ENCODE measurements around the gene TPCN1.

The TPCN1 gene

DNA sequence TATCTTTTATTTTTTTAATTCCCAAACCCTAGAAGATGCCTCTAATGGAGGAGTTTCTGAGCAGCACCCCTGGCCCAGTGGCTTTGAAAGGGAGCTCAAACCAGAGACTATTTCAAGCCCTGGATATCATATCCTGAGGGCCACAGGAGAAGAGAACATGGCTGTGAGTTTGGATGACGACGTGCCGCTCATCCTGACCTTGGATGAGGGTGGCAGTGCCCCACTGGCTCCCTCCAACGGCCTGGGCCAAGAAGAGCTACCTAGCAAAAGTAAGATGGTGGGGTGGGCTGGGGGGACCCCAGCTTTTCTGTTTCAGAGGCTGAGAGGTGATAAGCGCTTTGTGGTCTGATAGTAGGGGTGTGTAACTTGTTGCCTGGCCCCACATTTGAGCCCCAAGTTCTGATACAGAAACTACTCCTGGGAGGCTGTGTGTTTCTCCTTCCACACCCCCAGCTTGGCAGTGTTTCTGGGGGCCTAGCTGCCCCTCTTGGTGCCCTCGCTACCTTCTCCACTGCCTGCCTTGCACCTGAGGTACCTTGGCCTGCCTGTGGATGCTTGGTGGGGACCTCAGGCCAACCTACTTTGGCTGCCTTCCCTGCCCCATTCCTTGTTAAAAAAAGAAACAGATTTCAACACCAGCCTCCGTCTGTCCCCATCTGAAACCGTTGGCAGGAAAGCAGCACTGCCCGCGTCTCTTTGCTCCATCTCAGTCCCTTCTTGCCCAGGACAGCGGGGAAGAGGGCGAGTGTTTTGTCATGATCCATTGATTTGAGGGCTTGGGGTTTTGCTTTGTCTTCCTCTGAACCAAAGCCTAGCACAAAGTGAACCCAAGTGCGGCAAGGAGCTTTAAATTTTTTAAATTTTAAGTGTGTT lies 5.7 kb downstream of the TPCN1 start:
- no peak for DNase-seq

GRCh38 chr12:113227686-113228391 lies 6.6 kb downstream of the TPCN1 start:
- DNase-seq: no peak

GRCh38 chr12:113228394-113229028 lies 7.2 kb downstream of the TPCN1 start:
- DNase-seq: no peak

GRCh38 chr12:113230315-113231234 lies 9.3 kb downstream of the TPCN1 start:
- DNase-seq: no peak

- no peak for DNase-seq
Measured at GRCh38 chr12:113231235-113232088, 10.2 kb downstream of the TPCN1 start.

GRCh38 chr12:113232089-113232839 lies 11.0 kb downstream of the TPCN1 start:
- DNase-seq: no peak

- DNase-seq: peak; percentile 98
Measured at GRCh38 chr12:113232840-113233585, 11.7 kb downstream of the TPCN1 start.

DNA sequence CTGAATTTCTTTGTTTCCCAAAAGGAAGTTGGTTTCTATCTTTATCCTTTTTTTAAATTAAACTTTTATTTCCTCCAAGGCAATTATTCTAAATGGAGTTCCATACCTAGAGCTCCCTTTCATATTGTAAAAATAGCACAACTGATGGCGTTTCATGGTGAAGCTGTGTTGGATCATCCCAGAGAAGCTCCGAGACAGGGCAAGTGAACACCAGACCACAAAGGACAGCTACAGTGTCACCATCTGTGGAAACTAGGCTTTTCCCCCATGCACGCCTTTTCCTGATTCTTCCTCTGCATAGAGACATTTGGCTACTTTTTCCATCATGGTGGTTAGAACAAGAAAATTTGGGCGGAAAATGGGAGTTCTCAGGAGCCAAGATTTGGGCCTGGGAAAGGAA lies 12.7 kb downstream of the TPCN1 start:
- no peak for DNase-seq

DNA sequence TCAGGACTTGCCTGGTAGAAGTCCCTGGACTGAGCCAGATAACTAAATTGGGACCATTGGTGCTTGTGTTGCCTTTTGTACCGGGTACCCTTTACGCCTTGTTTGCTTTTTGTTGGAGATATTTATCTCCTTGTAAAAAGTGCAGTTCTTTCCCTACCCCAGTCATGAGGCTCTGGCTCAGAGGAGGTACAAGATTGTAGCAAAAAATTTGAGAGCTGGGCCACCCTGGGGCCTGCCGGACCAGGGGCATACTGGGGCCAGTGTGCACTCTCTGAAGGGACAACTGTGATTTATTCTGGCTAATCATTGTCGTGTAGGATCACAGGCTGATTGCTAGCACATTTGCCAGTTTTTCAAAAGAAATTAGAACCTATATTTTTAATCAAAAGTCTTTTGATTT lies 13.2 kb downstream of the TPCN1 start:
- no peak for DNase-seq

DNA sequence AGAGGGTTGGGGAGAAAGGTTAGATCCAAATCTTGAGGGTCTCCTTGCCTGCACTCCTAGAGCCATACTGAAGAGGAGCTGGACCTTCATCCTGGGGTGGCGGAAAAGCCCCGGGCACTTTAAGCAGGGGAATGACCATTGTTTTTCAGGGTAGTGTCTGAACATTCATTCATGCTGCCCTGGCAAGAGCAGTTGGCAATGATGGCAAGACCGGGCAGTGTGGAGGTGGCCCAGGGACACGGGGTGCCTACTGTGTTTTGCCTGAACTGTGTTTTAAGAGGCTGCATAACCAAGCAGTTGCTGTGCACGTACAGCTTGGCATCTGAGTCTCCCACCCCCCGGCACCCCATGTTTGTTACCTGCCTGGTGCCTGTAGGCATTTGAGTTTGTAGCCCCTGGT lies 14.7 kb downstream of the TPCN1 start:
- no peak for DNase-seq

DNA sequence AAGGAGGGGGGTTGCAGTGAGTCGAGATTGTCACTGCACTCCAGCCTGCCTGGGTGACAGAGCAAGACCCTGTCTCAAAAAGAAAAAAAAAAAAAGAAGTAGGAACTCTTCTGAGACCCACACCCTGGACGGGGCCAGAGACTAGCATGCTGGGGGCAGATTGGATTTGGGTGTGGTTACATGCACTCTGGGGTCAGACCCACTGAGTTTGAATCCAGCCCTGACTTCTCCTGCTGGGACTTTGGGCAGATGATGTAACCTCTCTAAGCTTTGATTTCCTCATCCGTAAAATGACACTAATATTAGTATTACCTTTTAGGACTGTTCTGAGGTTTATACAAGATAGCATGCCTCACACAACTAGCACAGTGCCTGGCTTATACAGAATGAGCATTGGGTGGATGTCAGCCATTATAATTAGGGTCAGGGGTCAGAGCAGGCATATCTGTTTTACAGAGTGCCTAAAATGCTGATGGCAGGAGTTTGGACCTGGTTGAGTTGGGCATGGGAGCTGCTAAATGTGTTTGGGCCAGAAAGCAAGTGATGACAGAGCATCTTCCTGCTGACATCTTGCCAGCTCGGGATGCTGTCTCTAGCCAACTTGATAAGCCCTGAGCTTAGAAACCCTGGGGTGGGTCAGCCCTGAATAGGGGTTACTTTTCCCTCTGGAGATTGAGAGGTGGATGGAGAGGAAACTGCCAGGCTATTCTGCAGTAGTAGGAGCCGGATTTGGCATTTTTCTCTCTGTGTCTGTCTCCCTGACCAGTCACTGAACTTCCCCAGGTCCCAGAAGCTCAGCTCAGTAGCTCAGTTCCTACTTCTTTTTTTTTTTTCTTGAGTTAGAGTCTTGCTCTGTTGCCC lies 15.5 kb downstream of the TPCN1 start:
- DNase-seq: no peak

DNA sequence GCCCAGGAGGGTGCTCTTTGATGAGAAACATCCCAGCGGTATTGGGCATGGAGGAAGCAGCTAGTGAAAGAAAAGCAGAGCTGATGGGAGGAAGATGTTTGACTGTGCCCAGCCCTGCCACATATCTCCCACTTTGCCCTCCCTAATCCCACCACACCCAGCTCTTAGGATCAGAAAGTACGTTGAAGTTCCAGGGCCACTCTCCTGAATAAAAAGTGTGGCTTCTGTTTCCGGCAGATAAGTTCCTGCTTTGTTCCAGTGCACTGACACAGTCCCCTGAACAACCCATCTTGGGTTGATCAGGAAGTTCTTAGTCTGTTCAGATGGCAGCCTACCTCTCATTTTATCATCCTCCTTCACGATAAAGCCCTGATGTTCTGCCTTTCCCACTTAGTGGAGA lies 16.5 kb downstream of the TPCN1 start:
- DNase-seq: no peak

DNA sequence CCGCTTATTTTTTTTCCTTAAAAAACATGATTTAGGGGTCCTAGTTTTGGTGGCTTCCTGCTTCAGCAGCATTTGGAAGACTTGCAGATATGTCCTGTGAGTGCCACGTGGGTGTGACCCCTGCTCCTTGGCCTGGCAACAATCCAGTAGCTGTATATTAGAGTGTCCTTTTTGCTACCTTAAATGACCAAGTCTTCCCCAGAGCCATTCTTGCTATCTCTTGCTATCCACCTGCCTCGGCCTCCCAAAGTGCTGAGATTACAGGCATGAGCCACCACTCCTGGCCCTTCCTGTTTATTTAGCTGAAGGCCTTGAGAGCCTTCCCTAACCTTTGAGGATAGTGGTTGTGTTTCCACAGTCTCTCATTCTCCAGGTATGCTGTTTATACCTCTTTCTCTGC lies 17.0 kb downstream of the TPCN1 start:
- DNase-seq: no peak

GRCh38 chr12:113239288-113239771 lies 18.1 kb downstream of the TPCN1 start:
- no peak for DNase-seq

DNA sequence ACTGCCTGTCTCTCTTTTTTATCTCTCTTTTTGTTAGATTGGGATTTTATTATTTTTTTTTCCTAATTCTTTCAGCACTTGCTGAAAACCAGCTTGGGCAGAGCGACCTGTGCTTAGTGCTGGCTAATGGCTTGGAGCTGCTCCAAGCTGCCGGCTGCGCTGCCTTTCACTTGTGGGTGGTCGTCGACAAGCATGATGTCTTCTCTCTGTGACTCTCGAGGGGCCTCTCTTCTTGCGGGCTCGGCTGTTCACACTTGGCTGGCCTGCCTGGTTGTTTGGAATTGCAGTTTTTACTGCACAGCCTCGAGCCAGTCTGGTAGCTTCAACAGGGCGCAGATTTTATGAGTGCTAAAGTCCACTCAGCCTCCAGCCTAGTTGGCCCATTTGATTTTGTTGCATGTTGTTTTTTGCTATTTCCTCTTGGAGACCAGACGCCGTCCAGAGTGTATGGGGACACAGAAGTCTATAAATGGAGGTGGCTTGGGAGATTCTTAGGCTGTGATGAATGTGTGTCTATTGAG lies 18.6 kb downstream of the TPCN1 start:
- no peak for DNase-seq

- no peak for DNase-seq
Measured at GRCh38 chr12:113240395-113240794, 19.1 kb downstream of the TPCN1 start.

GRCh38 chr12:113241191-113242025 lies 20.1 kb downstream of the TPCN1 start:
- DNase-seq: peak; percentile 53

GRCh38 chr12:113242026-113242418 lies 20.8 kb downstream of the TPCN1 start:
- DNase-seq: no peak

Measured in NCI-H2107 (cell line).